K562 (cell line): ENCODE results near the gene ACAP2. TPM values are rescaled to one million over a fixed set of nuclear protein-coding genes. Genes with fewer than 3 reads are reported as not detected.

Experiments
- ARID1B ChIP-seq: fragments of 450-650 bp; IDR thresholded peaks from 2 replicates; pipeline ENCODE4 v1.6.1; 2016; ENCODE audit warnings: antibody characterized with exemption, mild to moderate bottlenecking, inconsistent platforms
- CREB3L1 ChIP-seq: fragments of 450-650 bp; IDR thresholded peaks from 2 replicates; pipeline ENCODE4 v1.6.1; 2014; ENCODE audit warnings: low read depth, mild to moderate bottlenecking, moderate library complexity, borderline replicate concordance
- CREBBP ChIP-seq: IDR thresholded peaks from one replicate; pipeline ENCODE4 v1.6.1; 2012; ENCODE audit warnings: low read depth, mild to moderate bottlenecking, control low read depth, inconsistent platforms, low read length
- DACH1 ChIP-seq: fragments of 450-650 bp; IDR thresholded peaks from 2 replicates; pipeline ENCODE4 v1.6.1; 2018; ENCODE audit not compliant: partially characterized antibody
- ETV1 ChIP-seq: fragments of 450-650 bp; conservative IDR thresholded peaks from 2 replicates; pipeline ENCODE4 v1.6.1; 2016; ENCODE audit warnings: missing genetic modification characterization, control low read depth, low read depth, missing compliant biosample characterization
- GABPB2 ChIP-seq: fragments of 250-450 bp; sonication (Bioruptor Pico); conservative IDR thresholded peaks from 2 replicates; pipeline ENCODE4 v1.5.1; 2021; ENCODE audit warnings: mild to moderate bottlenecking
- HNRNPL ChIP-seq: fragments of 200-400 bp; formaldehyde crosslinking; IDR thresholded peaks from 2 replicates; pipeline ENCODE4 v1.6.1; 2017; ENCODE audit warnings: low read depth, mild to moderate bottlenecking, low read length
- JUND ChIP-seq, 2 experiments: IDR thresholded peaks; 2 replicates in 1 of 2; 3 replicates in 1 of 2; pipeline ENCODE4 v1.6.1; 2011; ENCODE audit warnings: borderline replicate concordance in 2 of 2, low read depth in 2 of 2, low read length in 2 of 2, improper control_type of control experiment in 1 of 2, missing biosample characterization in 1 of 2, missing genetic modification characterization in 1 of 2, missing genetic modification reagents in 1 of 2
- KDM1A ChIP-seq, 2 experiments: fragments of 450-650 bp; IDR thresholded peaks; 2 replicates each; pipeline ENCODE4 v1.6.1; 2016; ENCODE audit warnings: mild to moderate bottlenecking in 2 of 2
- LEF1 ChIP-seq: fragments of 450-650 bp; IDR thresholded peaks from 2 replicates; pipeline ENCODE4 v1.6.1; 2016; ENCODE audit warnings: mild to moderate bottlenecking
- MAFK ChIP-seq: IDR thresholded peaks from 2 replicates; pipeline ENCODE4 v1.6.1; 2011; ENCODE audit warnings: low read length, improper control_type of control experiment
- MCM5 ChIP-seq: fragments of 450-650 bp; IDR thresholded peaks from 2 replicates; pipeline ENCODE4 v1.6.1; 2016; ENCODE audit warnings: low read depth
- MTA2 ChIP-seq: fragments of 450-650 bp; IDR thresholded peaks from 2 replicates; pipeline ENCODE4 v1.6.1; 2016; ENCODE audit warnings: low read depth
- NBN ChIP-seq: fragments of 450-650 bp; IDR thresholded peaks from 2 replicates; pipeline ENCODE4 v1.6.1; 2016; ENCODE audit warnings: low read depth, mild to moderate bottlenecking
- NFATC3 ChIP-seq: fragments of 450-650 bp; IDR thresholded peaks from 2 replicates; pipeline ENCODE4 v1.6.1; 2017; ENCODE audit warnings: mild to moderate bottlenecking
- PREB ChIP-seq: sonication (generic); formaldehyde crosslinking; IDR thresholded peaks from 2 replicates; pipeline ENCODE4 v1.8.1; 2023; ENCODE audit warnings: mild to moderate bottlenecking, missing genetic modification reagents
- PTRF ChIP-seq: fragments of 450-650 bp; IDR thresholded peaks from 2 replicates; pipeline ENCODE4 v1.6.1; 2016; ENCODE audit warnings: mild to moderate bottlenecking, missing genetic modification characterization, missing compliant biosample characterization
- RBM34 ChIP-seq: fragments of 200-400 bp; formaldehyde crosslinking; IDR thresholded peaks from 2 replicates; pipeline ENCODE4 v1.6.1; 2018; ENCODE audit warnings: low read length, borderline replicate concordance; ENCODE audit not compliant: insufficient read depth
- RFX5 ChIP-seq: IDR thresholded peaks from 2 replicates; pipeline ENCODE4 v1.6.1; 2011; ENCODE audit warnings: low read depth, mild to moderate bottlenecking, improper control_type of control experiment, low read length
- RNF2 ChIP-seq: sonication (generic); IDR thresholded peaks from 2 replicates; pipeline ENCODE4 v1.6.1; 2016
- RUNX1 ChIP-seq: sonication (generic); IDR thresholded peaks from 2 replicates; pipeline ENCODE4 v1.6.1; 2016; ENCODE audit warnings: antibody characterized with exemption, low read depth
- SIX5 ChIP-seq, 2 experiments: IDR thresholded peaks; 2 replicates each; pipeline ENCODE4 v1.6.1; 2011; ENCODE audit warnings: low read length in 2 of 2, borderline replicate concordance in 1 of 2, low read depth in 1 of 2, mild to moderate bottlenecking in 1 of 2, moderate library complexity in 1 of 2; ENCODE audit not compliant: insufficient read depth in 1 of 2
- SP2 ChIP-seq: IDR thresholded peaks from 2 replicates; pipeline ENCODE4 v1.6.1; 2011; ENCODE audit warnings: mild to moderate bottlenecking, low read depth, low read length, moderate library complexity; ENCODE audit not compliant: poor library complexity, severe bottlenecking; ENCODE audit errors: extremely low read depth
- SUPT5H ChIP-seq: fragments of 450-650 bp; IDR thresholded peaks from 2 replicates; pipeline ENCODE4 v1.6.1; 2016
- ZEB2 ChIP-seq: fragments of 450-650 bp; IDR thresholded peaks from 2 replicates; pipeline ENCODE4 v1.6.1; 2016
- ZNF12 ChIP-seq: sonication (generic); formaldehyde crosslinking; IDR thresholded peaks from 2 replicates; pipeline ENCODE4 v1.4.0; 2020; ENCODE audit warnings: mild to moderate bottlenecking, missing genetic modification reagents
- ZNF217 ChIP-seq: sonication (generic); formaldehyde crosslinking; IDR thresholded peaks from 2 replicates; pipeline ENCODE4 v1.8.0; 2022; ENCODE audit warnings: mild to moderate bottlenecking, missing genetic modification reagents
- ZNF431 ChIP-seq: sonication (generic); formaldehyde crosslinking; IDR thresholded peaks from 2 replicates; pipeline ENCODE4 v1.8.0; 2022; ENCODE audit warnings: mild to moderate bottlenecking, missing genetic modification reagents
- ZNF764 ChIP-seq: fragments of 250-450 bp; sonication (Bioruptor Pico); IDR thresholded peaks from 2 replicates; pipeline ENCODE4 v1.4.0; 2020; ENCODE audit warnings: low read depth, mild to moderate bottlenecking, moderate library complexity
- polyA plus RNA-seq, 8 experiments: library from polyadenylated mRNA; depleted of rRNA in 4 of 8; stranded (reverse) in 5 of 8; unstranded in 3 of 8; fragments of >200 nt; fragmentation: Nextera tagmentation in 2 of 8; fragmentation: Illumina TruSeq in 1 of 8; extraction: Ambion mirVana in 2 of 8; extraction: Trizol in 1 of 8; gene quantifications; 2 replicates each; pipeline versions ENCODE4 v1.2.1 to v1.2.3, GENCODE V29; 2011 to 2014; ENCODE audit warnings: inconsistent platforms in 1 of 8, missing spikeins in 1 of 8
- total RNA-seq, 7 experiments: library from RNA; depleted of rRNA in 6 of 7; stranded (reverse); fragments of >200 nt in 6 of 7; fragmentation: Illumina TruSeq in 2 of 7; extraction: Trizol in 2 of 7; gene quantifications; 2 replicates each; pipeline versions ENCODE4 v1.2.1 to v1.2.3, GENCODE V29; 2011 to 2021; ENCODE audit warnings: low replicate concordance in 1 of 7

ACAP2 gene
- total and polyA plus RNA-seq, 9 of the 15 experiments (the other 6 are each of a cell fraction or from before 2014, with no cell fraction given), result 10.6 to 52.7 (median 34.4) TPM

GRCh38 chr3:195442573-195443390 lies at the start of gene ACAP2 (continued):
- no peak for TF ChIP-seq LEF1
- TF ChIP-seq ARID1B, result no peak
- TF ChIP-seq RNF2, result 0 out of 2 replicates have a peak, but pooled peaks have one; percentile 61
- TF ChIP-seq MTA2, result no peak
- TF ChIP-seq PREB (CRISPR knock-in tag), result no peak
- TF ChIP-seq ZNF431 (CRISPR knock-in tag), result 0 out of 2 replicates have a peak, but pooled peaks have one; percentile 30
- TF ChIP-seq HNRNPL, result peak; percentile 49; the same call in 1 of the 2 replicates
- TF ChIP-seq RFX5, result no peak
- no peak for TF ChIP-seq DACH1
- TF ChIP-seq JUND (IDR thresholded peaks at IDR 0.05; ENCODE audit: borderline replicate concordance, low read depth, low read length), result peak; percentile 25
- TF ChIP-seq JUND (tag; IDR thresholded peaks at IDR 0.05; ENCODE audit: borderline replicate concordance, low read depth, low read length), result no peak; the same call in 2 of the 3 replicates
- TF ChIP-seq ZEB2, result no peak
- no peak for TF ChIP-seq ZNF12
- no peak for TF ChIP-seq GABPB2
- TF ChIP-seq ETV1, result no peak
- no peak for TF ChIP-seq NFATC3
- TF ChIP-seq SIX5 (IDR thresholded peaks at IDR 0.05; ENCODE audit: borderline replicate concordance in 1 of 2, insufficient read depth in 1 of 2, low read depth in 1 of 2, low read length in 2 of 2), result no peak
- TF ChIP-seq CREBBP, result no peak
- TF ChIP-seq ZNF764 (CRISPR knock-in tag), result no peak
- no peak for TF ChIP-seq MCM5
- peak; percentile 72 for TF ChIP-seq SUPT5H
- no peak for TF ChIP-seq KDM1A (IDR thresholded peaks at IDR 0.05)
- peak; percentile 97 for TF ChIP-seq RBM34
- TF ChIP-seq NBN, result no peak
- TF ChIP-seq ZNF217 (CRISPR knock-in tag), result no peak
- 0 out of 2 replicates have a peak, but pooled peaks have one; percentile 26 for TF ChIP-seq CREB3L1
- no peak for TF ChIP-seq MAFK
- no peak for TF ChIP-seq PTRF (tag)
- TF ChIP-seq RUNX1, result no peak
- peak; percentile 95 for TF ChIP-seq SP2
